WTC11 (cell line): ENCODE results near the gene TBRG4. TPM values are rescaled to one million over a fixed set of nuclear protein-coding genes. Genes with fewer than 3 reads are reported as not detected.
"Not testable (repeated sequence)": the region's sequence is repeated elsewhere in the genome, so short reads cannot be mapped to it uniquely, and the experiment has no call there.

ENCODE experiments used
- ATAC-seq: fragments of 200-7000 bp; cut with Tn5 transposase; 2 replicates; pipeline ENCODE4 v1.10.0; 2021; ENCODE audit warnings: mild to moderate bottlenecking, moderate library complexity
- CTCF ChIA-PET: fragments of 300-600 bp; sonication (Branson Sonifier 250); formaldehyde crosslinking; loops from one replicate; lab custom pipeline; 2021; ENCODE audit warnings: antibody characterized with exemption; lab: Charles Lee
- POLR2A ChIA-PET: fragments of 350-600 bp; sonication (Branson Sonifier 250); formaldehyde crosslinking; loops from one replicate; lab custom pipeline; 2021; ENCODE audit warnings: antibody characterized with exemption; lab: Charles Lee
- DNase-seq: peaks from one replicate; pipeline ENCODE4 v3.0.0; 2021; ENCODE audit warnings: low spot score
- H3K27ac Mint-ChIP-seq: 2 replicates; pipeline ENCODE4 v1.8.0; 2021; ENCODE audit warnings: mixed read lengths
- H3K27me3 Mint-ChIP-seq: 2 replicates; pipeline ENCODE4 v1.8.0; 2021; ENCODE audit warnings: low read depth, mild to moderate bottlenecking, moderate library complexity, mixed read lengths
- H3K36me3 Mint-ChIP-seq: 2 replicates; pipeline ENCODE4 v1.8.0; 2021; ENCODE audit warnings: mixed read lengths
- H3K4me1 Mint-ChIP-seq: 2 replicates; pipeline ENCODE4 v1.8.0; 2022; ENCODE audit warnings: mixed read lengths
- H3K4me3 Mint-ChIP-seq: 2 replicates; pipeline ENCODE4 v1.8.0; 2021; ENCODE audit warnings: mild to moderate bottlenecking, moderate library complexity, mixed read lengths
- H3K9me3 Mint-ChIP-seq: 2 replicates; pipeline ENCODE4 v1.8.0; 2021; ENCODE audit warnings: mixed read lengths
- ATF6 ChIP-seq: sonication (generic); formaldehyde crosslinking; IDR thresholded peaks from 2 replicates; pipeline ENCODE4 v1.8.1; 2023; ENCODE audit warnings: mild to moderate bottlenecking, missing genetic modification reagents
- CREB1 ChIP-seq: sonication (generic); formaldehyde crosslinking; IDR thresholded peaks from 2 replicates; pipeline ENCODE4 v1.8.0; 2023; ENCODE audit warnings: mild to moderate bottlenecking, missing genetic modification reagents
- CTCF ChIP-seq: fragments of 200-600 bp; IDR thresholded peaks from 2 replicates; pipeline ENCODE4 v1.8.0; 2022; ENCODE audit warnings: antibody characterized with exemption
- E2F4 ChIP-seq: sonication (generic); formaldehyde crosslinking; IDR thresholded peaks from 2 replicates; pipeline ENCODE4 v1.8.1; 2022; ENCODE audit warnings: low read depth, mild to moderate bottlenecking, moderate library complexity, missing genetic modification reagents, borderline replicate concordance
- ELF4 ChIP-seq: sonication (generic); formaldehyde crosslinking; IDR thresholded peaks from 2 replicates; pipeline ENCODE4 v1.8.1; 2022; ENCODE audit warnings: low read depth, mild to moderate bottlenecking, moderate library complexity, missing genetic modification reagents
- FOXK1 ChIP-seq: sonication (generic); formaldehyde crosslinking; IDR thresholded peaks from 2 replicates; pipeline ENCODE4 v1.8.0; 2022; ENCODE audit warnings: mild to moderate bottlenecking, moderate library complexity, missing genetic modification reagents
- FOXP4 ChIP-seq: sonication (generic); formaldehyde crosslinking; IDR thresholded peaks from 2 replicates; pipeline ENCODE4 v1.8.0; 2022; ENCODE audit warnings: mild to moderate bottlenecking, missing genetic modification reagents
- HMGA2 ChIP-seq: fragments of 250-450 bp; sonication (Bioruptor Pico); IDR thresholded peaks from 2 replicates; pipeline ENCODE4 v1.4.0; 2021; ENCODE audit warnings: mild to moderate bottlenecking, moderate library complexity
- IRF2 ChIP-seq: sonication (generic); formaldehyde crosslinking; IDR thresholded peaks from 2 replicates; pipeline ENCODE4 v1.8.0; 2022; ENCODE audit warnings: low read depth, missing genetic modification reagents, borderline replicate concordance
- JAZF1 ChIP-seq: fragments of 250-450 bp; sonication (Bioruptor Pico); IDR thresholded peaks from 2 replicates; pipeline ENCODE4 v1.9.0; 2021; ENCODE audit warnings: moderate library complexity, mild to moderate bottlenecking, inconsistent platforms
- KAT7 ChIP-seq: sonication (generic); formaldehyde crosslinking; IDR thresholded peaks from 2 replicates; pipeline ENCODE4 v1.8.1; 2023; ENCODE audit warnings: missing genetic modification reagents, mild to moderate bottlenecking, borderline replicate concordance
- MXD4 ChIP-seq: fragments of 250-450 bp; sonication (Bioruptor Pico); IDR thresholded peaks from 2 replicates; pipeline ENCODE4 v1.8.0; 2021; ENCODE audit warnings: mild to moderate bottlenecking, moderate library complexity, borderline replicate concordance
- PRRX2 ChIP-seq: fragments of 250-450 bp; sonication (Bioruptor Pico); IDR thresholded peaks from 2 replicates; pipeline ENCODE4 v1.8.0; 2021; ENCODE audit warnings: mild to moderate bottlenecking
- RORB ChIP-seq: fragments of 250-450 bp; sonication (Bioruptor Pico); IDR thresholded peaks from 2 replicates; pipeline ENCODE4 v1.9.0; 2021; ENCODE audit warnings: mild to moderate bottlenecking
- SMAD3 ChIP-seq: sonication (generic); formaldehyde crosslinking; IDR thresholded peaks from 2 replicates; pipeline ENCODE4 v1.8.0; 2022; ENCODE audit warnings: missing genetic modification reagents, mild to moderate bottlenecking, borderline replicate concordance
- USF2 ChIP-seq: sonication (generic); formaldehyde crosslinking; IDR thresholded peaks from 2 replicates; pipeline ENCODE4 v1.8.1; 2023; ENCODE audit warnings: mild to moderate bottlenecking, missing genetic modification reagents, moderate library complexity
- ZBTB21 ChIP-seq: sonication (generic); formaldehyde crosslinking; IDR thresholded peaks from 2 replicates; pipeline ENCODE4 v1.8.1; 2023; ENCODE audit warnings: mild to moderate bottlenecking, missing genetic modification reagents, borderline replicate concordance
- ZNF121 ChIP-seq: sonication (generic); formaldehyde crosslinking; IDR thresholded peaks from 2 replicates; pipeline ENCODE4 v1.8.0; 2023; ENCODE audit warnings: missing genetic modification reagents
- ZNF232 ChIP-seq: sonication (generic); formaldehyde crosslinking; IDR thresholded peaks from 2 replicates; pipeline ENCODE4 v1.8.0; 2022; ENCODE audit warnings: mild to moderate bottlenecking, missing genetic modification reagents
- ZNF263 ChIP-seq: sonication (generic); formaldehyde crosslinking; IDR thresholded peaks from 2 replicates; pipeline ENCODE4 v1.8.1; 2022; ENCODE audit warnings: low read depth, mild to moderate bottlenecking, moderate library complexity, missing genetic modification reagents
- ZNF281 ChIP-seq: sonication (generic); formaldehyde crosslinking; IDR thresholded peaks from 2 replicates; pipeline ENCODE4 v1.8.0; 2023; ENCODE audit warnings: mild to moderate bottlenecking, missing genetic modification reagents
- ZNF671 ChIP-seq: fragments of 250-450 bp; sonication (Bioruptor Pico); IDR thresholded peaks from 2 replicates; pipeline ENCODE4 v1.8.0; 2021; ENCODE audit warnings: mild to moderate bottlenecking
- total RNA-seq: library from RNA; stranded (reverse); gene quantifications from 3 replicates; pipeline ENCODE4 v1.2.3, GENCODE V29; 2021

Gene TBRG4
- total RNA-seq, 1 experiment from 2014 or later: 167 TPM

GRCh38 chr7:45155357-45155900 lies 43.9 kb upstream of the TBRG4 start:
- H3K4me3 Mint-ChIP-seq: no peak overlapping the region
- ATAC-seq (no peak), DNase-seq (no peak)
- H3K4me1 Mint-ChIP-seq: peaks cover 9% of the 10 kb centered on the region; the same call in 1 of the 2 replicates
- CTCF ChIA-PET: interaction anchor here (0.9 kb wide), 1 partner anchor 106 kb away, joined by 3 read pairs; no protein-coding TSS in a partner anchor
- H3K27ac Mint-ChIP-seq: no peak overlapping the region
- POLR2A ChIA-PET: no interaction called here
- no peaks in the 10 kb centered on the region for H3K9me3 Mint-ChIP-seq
- TF ChIP-seq ZNF281 (CRISPR knock-in tag) (no peak), PRRX2 (CRISPR knock-in tag) (no peak), ELF4 (CRISPR knock-in tag) (no peak), RORB (no peak), FOXK1 (CRISPR knock-in tag) (no peak), ZNF671 (no peak), SMAD3 (CRISPR knock-in tag) (no peak), ZNF232 (CRISPR knock-in tag) (no peak), USF2 (CRISPR knock-in tag) (no peak), CREB1 (CRISPR knock-in tag) (no peak), IRF2 (CRISPR knock-in tag) (no peak)
- H3K36me3 Mint-ChIP-seq: no peaks in the 10 kb centered on the region
- H3K27me3 Mint-ChIP-seq: peaks cover 36% of the 10 kb centered on the region

GRCh38 chr7:45153861-45154260 lies 42.4 kb upstream of the TBRG4 start:
- peaks cover 24% of the 10 kb centered on the region for H3K27me3 Mint-ChIP-seq
- CTCF ChIA-PET: interaction anchor here (0.8 to 1.3 kb wide), 2 partner anchors 64 to 107 kb away, joined by 3 to 10 read pairs; no protein-coding TSS in a partner anchor
- POLR2A ChIA-PET, H3K9me3 Mint-ChIP-seq, ATAC-seq, H3K4me3 Mint-ChIP-seq, H3K27ac Mint-ChIP-seq, DNase-seq, H3K4me1 Mint-ChIP-seq, H3K36me3 Mint-ChIP-seq: not testable (repeated sequence)

- CTCF ChIA-PET: interaction anchor here (1.0 to 2.8 kb wide), 3 partner anchors 17 to 711 kb away, joined by 3 to 10 read pairs (median 7); no protein-coding TSS in a partner anchor
- no peaks in the 10 kb centered on the region for H3K9me3 Mint-ChIP-seq
- ATAC-seq (no peak), DNase-seq (no peak)
- peaks cover 7% of the 10 kb centered on the region; the same call in 1 of the 2 replicates for H3K4me1 Mint-ChIP-seq
- H3K27me3 Mint-ChIP-seq: peaks cover 18% of the 10 kb centered on the region
- H3K4me3 Mint-ChIP-seq: no peak overlapping the region
- POLR2A ChIA-PET: no interaction called here
- no peaks in the 10 kb centered on the region for H3K36me3 Mint-ChIP-seq
- H3K27ac Mint-ChIP-seq: no peak overlapping the region
- TF ChIP-seq MXD4 (CRISPR knock-in tag) (no peak), CREB1 (CRISPR knock-in tag) (no peak), KAT7 (CRISPR knock-in tag) (no peak), HMGA2 (CRISPR knock-in tag) (no peak), ZNF121 (no peak), CTCF (no peak), E2F4 (no peak), JAZF1 (CRISPR knock-in tag) (no peak), ATF6 (no peak), FOXP4 (CRISPR knock-in tag) (no peak), ZNF263 (no peak), ZBTB21 (CRISPR knock-in tag) (no peak)
Measured at GRCh38 chr7:45153233-45153632, 41.7 kb upstream of the TBRG4 start.
